Ishikawa (cell line): ENCODE measurements around the gene ZMYND11.

Source experiments
- CEBPB ChIP-seq: IDR thresholded peaks from 2 replicates; pipeline ENCODE4 v1.6.1; 2012
- CREB1 ChIP-seq: IDR thresholded peaks from 2 replicates; pipeline ENCODE4 v1.6.1; 2012; ENCODE audit warnings: low read depth
- EGR1 ChIP-seq: IDR thresholded peaks from 2 replicates; pipeline ENCODE4 v1.6.1; 2012
- EP300 ChIP-seq: IDR thresholded peaks from 2 replicates; pipeline ENCODE4 v1.6.1; 2012; ENCODE audit warnings: borderline replicate concordance
- FOXM1 ChIP-seq: IDR thresholded peaks from 2 replicates; pipeline ENCODE4 v1.6.1; 2012; ENCODE audit warnings: low read depth, borderline replicate concordance
- MAX ChIP-seq: IDR thresholded peaks from 2 replicates; pipeline ENCODE4 v1.6.1; 2012
- NFIC ChIP-seq: IDR thresholded peaks from 2 replicates; pipeline ENCODE4 v1.6.1; 2012
- RAD21 ChIP-seq: IDR thresholded peaks from 2 replicates; pipeline ENCODE4 v1.6.1; 2012; ENCODE audit warnings: low read depth
- TAF1 ChIP-seq: IDR thresholded peaks from 2 replicates; pipeline ENCODE4 v1.6.1; 2012; ENCODE audit warnings: low read depth, mild to moderate bottlenecking
- TCF12 ChIP-seq: IDR thresholded peaks from 2 replicates; pipeline ENCODE4 v1.6.1; 2012; ENCODE audit warnings: low read depth
- TEAD4 ChIP-seq: IDR thresholded peaks from 2 replicates; pipeline ENCODE4 v1.6.1; 2012
- YY1 ChIP-seq: IDR thresholded peaks from 2 replicates; pipeline ENCODE4 v1.6.1; 2012; ENCODE audit warnings: low read depth
- ZBTB7A ChIP-seq: IDR thresholded peaks from 2 replicates; pipeline ENCODE4 v1.6.1; 2012; ENCODE audit warnings: low read depth
- TF ChIP-seq, protein P1 (sequence below): IDR thresholded peaks from 2 replicates; pipeline ENCODE4 v1.6.1; 2012
- TF ChIP-seq, protein P2 (sequence below): IDR thresholded peaks from 2 replicates; pipeline ENCODE4 v1.6.1; 2012; ENCODE audit warnings: low read depth, mild to moderate bottlenecking

The ZMYND11 gene

DNA sequence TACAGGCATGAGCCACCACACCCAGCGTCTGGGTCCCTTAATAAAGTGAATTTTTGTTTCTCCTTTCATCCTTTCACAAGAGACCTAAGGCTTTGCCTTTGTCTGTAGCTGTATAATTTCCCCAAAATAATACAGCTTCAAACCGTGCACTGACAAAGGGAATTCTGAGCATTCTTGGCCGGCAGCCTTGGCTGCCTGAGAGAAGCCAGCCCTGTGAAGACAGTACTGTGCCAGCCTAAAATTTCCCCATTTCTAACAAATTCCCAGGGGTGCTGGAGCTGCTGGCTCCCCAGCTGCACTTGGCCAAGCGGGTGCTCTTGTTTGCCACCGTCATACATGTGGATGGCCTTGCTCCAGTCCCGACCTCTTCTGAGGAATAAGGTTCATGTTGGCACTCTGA, 106.2 kb downstream of the ZMYND11 start:
- TF ChIP-seq TCF12 (no peak), EGR1 (no peak), EP300 (no peak), FOXM1 (no peak), RAD21 (no peak), CREB1 (no peak), YY1 (no peak), ZBTB7A (no peak), TAF1 (no peak), NFIC (no peak)
- TF ChIP-seq, protein P1, sequence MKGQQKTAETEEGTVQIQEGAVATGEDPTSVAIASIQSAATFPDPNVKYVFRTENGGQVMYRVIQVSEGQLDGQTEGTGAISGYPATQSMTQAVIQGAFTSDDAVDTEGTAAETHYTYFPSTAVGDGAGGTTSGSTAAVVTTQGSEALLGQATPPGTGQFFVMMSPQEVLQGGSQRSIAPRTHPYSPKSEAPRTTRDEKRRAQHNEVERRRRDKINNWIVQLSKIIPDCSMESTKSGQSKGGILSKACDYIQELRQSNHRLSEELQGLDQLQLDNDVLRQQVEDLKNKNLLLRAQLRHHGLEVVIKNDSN, result no peak

GRCh38 chr10:241966-242643, 106.8 kb downstream of the ZMYND11 start:
- TF ChIP-seq EGR1 (no peak), TCF12 (no peak)

DNA sequence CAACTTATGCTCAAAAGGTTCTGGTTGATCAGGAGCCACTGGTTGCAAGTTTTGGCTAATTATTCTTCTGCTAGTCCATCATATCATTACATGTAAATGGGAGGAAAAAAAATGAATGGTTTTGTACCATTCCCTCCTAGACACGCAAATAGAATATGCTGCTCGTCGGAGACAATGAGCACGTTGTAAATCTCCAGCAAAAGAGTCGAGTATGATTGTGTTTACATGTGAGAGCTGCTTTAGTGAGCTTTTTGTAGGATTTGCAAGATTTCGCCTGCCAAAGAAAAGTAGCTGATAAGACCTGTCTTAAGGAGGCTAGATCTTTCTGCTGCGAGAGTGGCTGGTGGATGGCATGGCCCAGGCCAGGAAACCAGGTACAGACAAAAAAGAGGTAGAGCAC, 109.0 kb downstream of the ZMYND11 start:
- TF ChIP-seq RAD21, result no peak
- TF ChIP-seq MAX, result no peak
- no peak for TF ChIP-seq YY1
- no peak for TF ChIP-seq EP300
- TF ChIP-seq, protein P1, result no peak
- no peak for TF ChIP-seq TEAD4
- no peak for TF ChIP-seq TAF1
- no peak for TF ChIP-seq NFIC
- TF ChIP-seq ZBTB7A, result no peak
- TF ChIP-seq, protein P2, sequence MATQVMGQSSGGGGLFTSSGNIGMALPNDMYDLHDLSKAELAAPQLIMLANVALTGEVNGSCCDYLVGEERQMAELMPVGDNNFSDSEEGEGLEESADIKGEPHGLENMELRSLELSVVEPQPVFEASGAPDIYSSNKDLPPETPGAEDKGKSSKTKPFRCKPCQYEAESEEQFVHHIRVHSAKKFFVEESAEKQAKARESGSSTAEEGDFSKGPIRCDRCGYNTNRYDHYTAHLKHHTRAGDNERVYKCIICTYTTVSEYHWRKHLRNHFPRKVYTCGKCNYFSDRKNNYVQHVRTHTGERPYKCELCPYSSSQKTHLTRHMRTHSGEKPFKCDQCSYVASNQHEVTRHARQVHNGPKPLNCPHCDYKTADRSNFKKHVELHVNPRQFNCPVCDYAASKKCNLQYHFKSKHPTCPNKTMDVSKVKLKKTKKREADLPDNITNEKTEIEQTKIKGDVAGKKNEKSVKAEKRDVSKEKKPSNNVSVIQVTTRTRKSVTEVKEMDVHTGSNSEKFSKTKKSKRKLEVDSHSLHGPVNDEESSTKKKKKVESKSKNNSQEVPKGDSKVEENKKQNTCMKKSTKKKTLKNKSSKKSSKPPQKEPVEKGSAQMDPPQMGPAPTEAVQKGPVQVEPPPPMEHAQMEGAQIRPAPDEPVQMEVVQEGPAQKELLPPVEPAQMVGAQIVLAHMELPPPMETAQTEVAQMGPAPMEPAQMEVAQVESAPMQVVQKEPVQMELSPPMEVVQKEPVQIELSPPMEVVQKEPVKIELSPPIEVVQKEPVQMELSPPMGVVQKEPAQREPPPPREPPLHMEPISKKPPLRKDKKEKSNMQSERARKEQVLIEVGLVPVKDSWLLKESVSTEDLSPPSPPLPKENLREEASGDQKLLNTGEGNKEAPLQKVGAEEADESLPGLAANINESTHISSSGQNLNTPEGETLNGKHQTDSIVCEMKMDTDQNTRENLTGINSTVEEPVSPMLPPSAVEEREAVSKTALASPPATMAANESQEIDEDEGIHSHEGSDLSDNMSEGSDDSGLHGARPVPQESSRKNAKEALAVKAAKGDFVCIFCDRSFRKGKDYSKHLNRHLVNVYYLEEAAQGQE, result no peak
- no peak for TF ChIP-seq TCF12
- no peak for TF ChIP-seq CEBPB
- TF ChIP-seq CREB1, result no peak
- no peak for TF ChIP-seq EGR1
- no peak for TF ChIP-seq FOXM1

DNA sequence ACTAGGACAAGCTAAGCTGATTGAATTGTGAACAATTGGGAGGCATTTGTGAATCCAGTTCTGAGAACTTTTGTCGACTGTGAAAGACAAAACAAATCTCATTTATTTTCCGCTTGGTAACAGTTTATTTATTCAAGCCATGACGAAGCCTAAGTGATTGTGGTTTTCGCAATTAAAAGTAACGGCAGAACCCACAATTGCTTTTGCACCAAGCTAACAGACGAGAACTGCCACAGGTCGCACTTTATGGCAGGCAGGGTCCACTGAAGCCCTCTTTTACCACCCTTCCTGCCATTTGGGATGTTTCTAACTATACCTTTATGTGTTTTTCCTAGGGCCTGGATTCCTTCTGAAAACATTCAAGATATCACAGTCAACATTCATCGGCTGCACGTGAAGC, 111.2 kb downstream of the ZMYND11 start:
- TF ChIP-seq, protein P1, result no peak
- TF ChIP-seq FOXM1 (no peak), CEBPB (no peak), TEAD4 (no peak), YY1 (no peak), TAF1 (no peak), EGR1 (no peak), TCF12 (no peak), CREB1 (no peak), MAX (no peak)
- TF ChIP-seq, protein P2, result no peak

DNA sequence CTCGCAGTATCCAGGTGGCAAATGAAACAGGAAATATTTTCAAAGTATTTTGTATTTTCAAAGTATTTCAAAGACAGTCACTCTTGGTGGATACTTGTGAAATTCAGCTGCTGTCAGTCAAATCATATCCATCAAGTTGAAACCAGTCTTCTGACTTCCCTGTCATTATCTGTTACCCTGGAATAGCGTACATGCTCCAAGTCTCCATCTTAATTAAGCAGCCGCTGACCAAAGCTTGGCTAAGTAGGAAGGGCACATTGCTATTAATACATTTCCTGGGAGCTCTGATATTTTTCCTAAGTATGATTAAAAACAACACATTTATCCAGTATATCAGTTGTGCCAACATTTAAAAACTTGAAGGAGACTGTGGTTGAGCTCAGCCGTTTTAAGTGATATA, 112.2 kb downstream of the ZMYND11 start:
- TF ChIP-seq CEBPB (no peak), ZBTB7A (no peak), CREB1 (no peak), YY1 (no peak), MAX (no peak), NFIC (no peak)

DNA sequence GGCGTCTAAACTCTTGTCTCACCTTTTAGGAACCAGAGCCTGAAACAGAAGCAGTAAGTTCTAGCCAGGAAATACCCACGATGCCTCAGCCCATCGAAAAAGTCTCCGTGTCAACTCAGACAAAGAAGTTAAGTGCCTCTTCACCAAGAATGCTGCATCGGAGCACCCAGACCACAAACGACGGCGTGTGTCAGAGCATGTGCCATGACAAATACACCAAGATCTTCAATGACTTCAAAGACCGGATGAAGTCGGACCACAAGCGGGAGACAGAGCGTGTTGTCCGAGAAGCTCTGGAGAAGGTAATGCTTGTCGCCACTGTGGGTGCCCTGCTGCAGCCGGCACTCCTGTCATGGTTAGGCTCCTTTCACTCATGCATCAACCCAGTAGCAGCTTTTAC, 113.1 kb downstream of the ZMYND11 start:
- TF ChIP-seq TAF1 (no peak), CEBPB (no peak), CREB1 (no peak), YY1 (no peak), ZBTB7A (no peak), EP300 (no peak), MAX (no peak), RAD21 (no peak), TCF12 (no peak), NFIC (no peak), FOXM1 (no peak), TEAD4 (no peak), EGR1 (no peak)
- TF ChIP-seq, protein P2, result no peak
- TF ChIP-seq, protein P1, result no peak
